ENCODE data around the gene SLC22A25. TPM values are rescaled to one million over a fixed set of nuclear protein-coding genes. Genes with fewer than 3 reads are reported as not detected.

Gene SLC22A25
- under 1 TPM in 1 of 4 donors, not detected in 3; 0.31 TPM for total RNA-seq

DNA sequence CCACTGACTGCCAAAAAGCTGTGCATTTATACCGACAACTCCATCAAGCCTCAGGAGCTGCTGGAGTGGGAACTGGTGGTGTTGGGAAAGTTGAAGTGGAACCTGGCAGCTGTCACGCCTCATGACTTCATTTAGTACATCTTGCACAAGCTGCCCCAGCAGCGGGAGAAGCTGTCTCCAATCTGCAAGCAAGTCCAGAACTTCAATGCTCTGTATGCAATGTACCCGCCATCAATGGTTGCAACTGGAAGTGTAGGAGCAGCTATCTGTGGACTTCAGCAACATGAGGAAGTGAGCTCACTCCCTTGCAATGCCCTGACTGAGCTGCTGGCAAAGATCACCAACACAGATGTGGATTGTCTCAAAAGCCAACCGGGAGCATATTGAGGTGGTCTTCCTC is at the start of gene SLC22A25:
Gene SLC22A25, minus strand, starts transcription at position 67 of the 400 bp plus-strand sequence. CDS start 13,947 bp downstream, outside the sequence.
- TF ChIP-seq, protein P1, sequence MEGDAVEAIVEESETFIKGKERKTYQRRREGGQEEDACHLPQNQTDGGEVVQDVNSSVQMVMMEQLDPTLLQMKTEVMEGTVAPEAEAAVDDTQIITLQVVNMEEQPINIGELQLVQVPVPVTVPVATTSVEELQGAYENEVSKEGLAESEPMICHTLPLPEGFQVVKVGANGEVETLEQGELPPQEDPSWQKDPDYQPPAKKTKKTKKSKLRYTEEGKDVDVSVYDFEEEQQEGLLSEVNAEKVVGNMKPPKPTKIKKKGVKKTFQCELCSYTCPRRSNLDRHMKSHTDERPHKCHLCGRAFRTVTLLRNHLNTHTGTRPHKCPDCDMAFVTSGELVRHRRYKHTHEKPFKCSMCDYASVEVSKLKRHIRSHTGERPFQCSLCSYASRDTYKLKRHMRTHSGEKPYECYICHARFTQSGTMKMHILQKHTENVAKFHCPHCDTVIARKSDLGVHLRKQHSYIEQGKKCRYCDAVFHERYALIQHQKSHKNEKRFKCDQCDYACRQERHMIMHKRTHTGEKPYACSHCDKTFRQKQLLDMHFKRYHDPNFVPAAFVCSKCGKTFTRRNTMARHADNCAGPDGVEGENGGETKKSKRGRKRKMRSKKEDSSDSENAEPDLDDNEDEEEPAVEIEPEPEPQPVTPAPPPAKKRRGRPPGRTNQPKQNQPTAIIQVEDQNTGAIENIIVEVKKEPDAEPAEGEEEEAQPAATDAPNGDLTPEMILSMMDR (IDR thresholded peaks at IDR 0.05) = no peak
- ATAC-seq (ENCODE audit: low FRiP score) = no peak
- no peak for DNase-seq (ENCODE audit: low spot score)

DNA sequence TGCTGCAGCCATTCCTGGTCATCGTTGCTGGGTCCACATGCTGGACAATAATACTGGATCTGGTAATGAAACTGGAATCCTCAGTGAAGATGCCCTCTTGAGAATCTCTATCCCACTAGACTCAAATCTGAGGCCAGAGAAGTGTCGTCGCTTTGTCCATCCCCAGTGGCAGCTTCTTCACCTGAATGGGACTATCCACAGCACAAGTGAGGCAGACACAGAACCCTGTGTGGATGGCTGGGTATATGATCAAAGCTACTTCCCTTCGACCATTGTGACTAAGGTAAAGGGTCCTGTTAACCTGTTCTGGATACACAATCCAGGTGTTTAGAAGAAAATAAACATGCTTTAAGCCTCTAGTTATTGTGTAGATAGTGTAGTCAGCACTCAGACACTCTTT is 46.9 kb upstream of the SLC22A25 start:
- no peak for ATAC-seq (ENCODE audit: low FRiP score)
- DNase-seq (ENCODE audit: low spot score) = no peak
- TF ChIP-seq, protein P1 (IDR thresholded peaks at IDR 0.05) = no peak

DNA sequence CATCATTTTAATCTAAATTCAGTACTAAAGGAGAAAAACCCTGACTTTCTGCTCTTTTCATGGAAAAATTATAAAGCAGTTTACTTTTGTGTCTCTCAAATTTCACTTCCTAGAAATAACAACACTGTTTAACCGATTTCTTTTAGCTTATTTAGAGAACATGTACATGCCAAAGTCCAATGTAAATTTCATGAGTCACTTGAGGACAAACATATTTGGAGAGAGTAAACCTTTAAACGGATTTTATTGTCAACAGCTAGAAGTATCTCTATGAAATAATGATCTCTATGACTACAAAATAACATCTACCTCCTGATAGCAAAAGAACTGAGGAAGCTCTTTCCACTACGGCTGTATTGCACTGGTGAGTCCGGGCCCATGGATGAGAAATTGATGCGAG is 46.3 kb upstream of the SLC22A25 start:
- no peak for ATAC-seq (ENCODE audit: low FRiP score)

DNA sequence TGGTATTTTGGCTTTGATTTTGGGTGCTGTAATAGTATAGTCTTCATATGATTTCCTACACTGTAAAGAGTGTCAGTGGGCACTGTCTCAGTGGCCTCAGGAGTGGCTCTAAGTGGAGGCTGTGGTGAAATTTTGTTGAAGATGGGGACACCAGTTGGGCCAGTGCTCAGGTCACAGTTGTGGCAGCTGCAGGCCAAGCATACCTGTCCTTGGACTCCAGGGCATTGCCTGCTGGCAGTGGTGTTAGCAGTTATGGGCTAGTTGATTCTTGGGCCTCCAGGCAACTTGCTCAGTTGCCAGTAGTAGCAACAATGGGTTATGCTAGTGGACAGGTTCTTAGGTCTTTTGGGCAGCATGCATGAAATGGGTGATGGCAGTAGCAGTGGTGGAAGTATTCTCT is 39.2 kb upstream of the SLC22A25 start:
- DNase-seq (ENCODE audit: low spot score) (no peak), ATAC-seq (ENCODE audit: low FRiP score) (no peak)
- TF ChIP-seq, protein P1 (IDR thresholded peaks at IDR 0.05) = no peak

More for the DNA sequence above, 46.3 kb upstream of the SLC22A25 start:
- no peak for DNase-seq (ENCODE audit: low spot score)
- TF ChIP-seq, protein P1 (IDR thresholded peaks at IDR 0.05) = no peak

DNA sequence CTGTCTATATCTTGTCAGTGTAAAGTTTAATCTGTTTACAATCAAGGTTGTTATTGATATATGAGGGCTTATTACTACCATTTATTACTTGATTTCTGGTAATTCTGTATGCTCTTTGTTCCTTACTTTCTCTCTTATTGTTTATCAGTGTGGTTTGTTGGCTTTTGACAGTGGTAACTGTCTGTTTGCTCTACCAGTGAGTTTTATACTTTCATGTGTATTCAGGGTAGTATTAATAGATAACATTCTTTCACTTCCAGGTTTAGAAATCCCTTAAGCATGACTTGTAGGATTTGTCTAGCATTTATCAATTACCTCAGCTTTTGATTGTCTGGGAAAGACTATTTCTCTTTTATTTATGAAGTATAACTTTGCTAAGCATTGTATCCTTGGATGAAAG is 37.5 kb upstream of the SLC22A25 start:
- DNase-seq (ENCODE audit: low spot score) = no peak
- no peak for ATAC-seq (ENCODE audit: low FRiP score)
- TF ChIP-seq, protein P1 (IDR thresholded peaks at IDR 0.05) = no peak

DNA sequence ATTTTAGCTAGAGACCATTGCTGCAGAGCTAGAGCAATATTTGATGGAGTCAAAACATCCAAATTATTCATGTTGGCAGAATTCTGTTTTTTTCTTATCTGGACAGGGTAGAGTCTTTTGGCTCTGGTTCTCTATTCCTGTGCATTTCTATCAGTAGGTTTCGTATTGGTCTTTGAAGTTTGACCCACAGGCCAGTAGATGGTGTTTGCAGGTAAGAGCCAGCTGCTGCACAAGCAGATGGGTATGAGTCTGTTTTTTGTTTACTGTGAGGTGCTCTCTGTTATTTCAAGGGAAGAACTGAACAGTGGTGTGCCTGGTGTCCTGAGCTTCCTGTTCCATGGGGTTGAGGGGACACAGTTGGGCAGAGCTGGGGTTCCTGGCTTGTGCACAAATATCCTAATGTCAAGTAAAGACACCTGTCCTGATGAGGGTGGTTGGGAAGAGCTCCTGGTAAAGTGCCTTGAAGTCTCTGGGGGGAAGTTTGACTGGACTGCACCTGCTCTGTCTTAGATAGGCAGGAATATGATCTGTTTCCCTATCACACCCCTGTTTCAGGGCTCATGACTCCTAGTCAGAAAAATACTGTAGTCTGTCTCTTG is 34.0 kb upstream of the SLC22A25 start:
- ATAC-seq (ENCODE audit: low FRiP score) (no peak), DNase-seq (ENCODE audit: low spot score) (no peak)
- TF ChIP-seq, protein P1 (IDR thresholded peaks at IDR 0.05) = no peak

DNA sequence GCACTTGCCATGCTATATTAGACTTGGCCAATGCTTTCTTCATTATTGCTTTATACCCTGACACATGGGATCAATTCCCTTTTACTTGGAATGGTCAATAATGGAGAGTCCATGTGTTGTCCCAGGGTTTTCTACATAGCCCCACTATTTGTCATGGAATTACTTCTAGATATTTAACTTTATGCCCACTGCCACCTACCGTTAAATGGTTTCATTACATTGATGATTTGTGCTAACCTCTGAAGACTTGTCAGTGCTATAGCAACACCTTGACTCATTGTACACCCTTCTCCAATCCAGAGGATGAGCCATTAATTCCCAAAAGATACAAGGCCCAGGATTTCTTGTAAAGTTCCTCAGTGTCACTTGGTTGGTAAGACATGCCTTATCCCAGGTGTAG is 31.4 kb upstream of the SLC22A25 start:
- ATAC-seq (ENCODE audit: low FRiP score) (no peak), DNase-seq (ENCODE audit: low spot score) (no peak)
- TF ChIP-seq, protein P1 (IDR thresholded peaks at IDR 0.05) = no peak
